GM23338 (cell line): Measurements from ENCODE around the gene ADAMTSL5. TPM values are rescaled to one million over a fixed set of nuclear protein-coding genes. Genes with fewer than 3 reads are reported as not detected.
A peak's percentile ranks its signal among the peaks of the same experiment; 100 is the strongest.

ENCODE experiments used
- ATAC-seq: fragments of 200-7000 bp; cut with Tn5 transposase; 3 replicates; pipeline ENCODE4 v1.9.1; 2020
- DNase-seq: peaks from one replicate; pipeline ENCODE4 v3.0.0-alpha.2; 2015; ENCODE audit warnings: low spot score
- H2AFZ ChIP-seq: fragments of 200-600 bp; sonication (generic); 2 replicates; pipeline ENCODE4 v1.8.0; 2016; ENCODE audit warnings: antibody characterized with exemption, mild to moderate bottlenecking, moderate library complexity
- H3F3A ChIP-seq: fragments of 200-600 bp; sonication (generic); replicated peaks from 2 replicates; pipeline ENCODE4 v1.8.0; 2017; ENCODE audit warnings: antibody characterized with exemption, mixed run types, low read depth
- H3K27ac ChIP-seq: fragments of 200-600 bp; sonication (generic); 2 replicates; pipeline ENCODE4 v1.6.1; 2016; ENCODE audit warnings: low read depth
- H3K27me3 ChIP-seq: fragments of 200-600 bp; sonication (generic); 2 replicates; pipeline ENCODE4 v1.8.0; 2016; ENCODE audit warnings: mild to moderate bottlenecking, mixed run types, moderate library complexity; ENCODE audit not compliant: insufficient read depth
- H3K36me3 ChIP-seq: fragments of 200-600 bp; sonication (generic); 2 replicates; pipeline ENCODE4 v1.8.0; 2016; ENCODE audit warnings: mild to moderate bottlenecking; ENCODE audit not compliant: insufficient read depth
- H3K4me1 ChIP-seq: fragments of 200-600 bp; sonication (generic); 2 replicates; pipeline ENCODE4 v1.8.0; 2016; ENCODE audit warnings: mild to moderate bottlenecking, moderate library complexity; ENCODE audit not compliant: insufficient read depth
- H3K4me2 ChIP-seq: fragments of 200-600 bp; sonication (generic); 2 replicates; pipeline ENCODE4 v1.7.1; 2017; ENCODE audit warnings: mixed run types
- H3K4me3 ChIP-seq: fragments of 200-600 bp; sonication (generic); 2 replicates; pipeline ENCODE4 v1.6.1; 2016; ENCODE audit warnings: mixed run types
- H3K79me2 ChIP-seq: fragments of 200-600 bp; sonication (generic); replicated peaks from 2 replicates; pipeline ENCODE4 v1.8.0; 2017; ENCODE audit warnings: mild to moderate bottlenecking; ENCODE audit not compliant: insufficient read depth
- H3K9me2 ChIP-seq: fragments of 200-600 bp; sonication (generic); 2 replicates; pipeline ENCODE4 v1.8.0; 2017; ENCODE audit not compliant: insufficient read depth
- H4K20me1 ChIP-seq: fragments of 200-600 bp; sonication (generic); replicated peaks from 2 replicates; pipeline ENCODE4 v1.8.0; 2017; ENCODE audit warnings: mild to moderate bottlenecking; ENCODE audit not compliant: insufficient read depth
- H3K27ac Mint-ChIP-seq: 2 replicates; pipeline ENCODE4 v1.8.0; 2020; ENCODE audit warnings: inconsistent platforms, mild to moderate bottlenecking, moderate library complexity, mixed read lengths
- H3K27me3 Mint-ChIP-seq: 3 replicates; pipeline ENCODE4 v1.8.0; 2022; ENCODE audit warnings: low read depth, mild to moderate bottlenecking, moderate library complexity, mixed read lengths, inconsistent platforms; ENCODE audit not compliant: insufficient read depth, poor library complexity
- H3K36me3 Mint-ChIP-seq: 3 replicates; pipeline ENCODE4 v1.8.0; 2021; ENCODE audit warnings: low read depth, mild to moderate bottlenecking, inconsistent platforms, moderate library complexity, mixed read lengths
- H3K4me1 Mint-ChIP-seq: 3 replicates; pipeline ENCODE4 v1.8.0; 2020; ENCODE audit warnings: mild to moderate bottlenecking, inconsistent platforms, mixed read lengths
- H3K4me3 Mint-ChIP-seq: 3 replicates; pipeline ENCODE4 v1.8.0; 2021; ENCODE audit warnings: moderate library complexity, mild to moderate bottlenecking, inconsistent platforms, mixed read lengths
- H3K9me3 Mint-ChIP-seq: 3 replicates; pipeline ENCODE4 v1.8.0; 2020; ENCODE audit warnings: moderate library complexity, mild to moderate bottlenecking, inconsistent platforms, mixed read lengths
- CREB1 ChIP-seq: fragments of 250-450 bp; sonication (Bioruptor Pico); IDR thresholded peaks from 2 replicates; pipeline ENCODE4 v1.5.0; 2020; ENCODE audit warnings: low read depth, mild to moderate bottlenecking, moderate library complexity
- ETS1 ChIP-seq: IDR thresholded peaks from 2 replicates; pipeline ENCODE4 v1.6.1; 2016; ENCODE audit warnings: antibody characterized with exemption
- EZH2phosphoT487 ChIP-seq: fragments of 200-600 bp; sonication (generic); IDR thresholded peaks from one replicate; pipeline ENCODE4 v1.8.1; 2018; ENCODE audit warnings: antibody characterized with exemption; ENCODE audit not compliant: unreplicated experiment
- POLR2AphosphoS5 ChIP-seq: IDR thresholded peaks from 2 replicates; pipeline ENCODE4 v1.6.1; 2016; ENCODE audit warnings: antibody characterized with exemption, low read depth
- REST ChIP-seq: IDR thresholded peaks from one replicate; pipeline ENCODE4 v1.6.1; 2018; ENCODE audit warnings: antibody characterized with exemption; ENCODE audit not compliant: unreplicated experiment
- STAT1 ChIP-seq: IDR thresholded peaks from one replicate; pipeline ENCODE4 v1.6.1; 2016; ENCODE audit warnings: antibody characterized with exemption; ENCODE audit not compliant: unreplicated experiment
- ZNF114 ChIP-seq: fragments of 250-450 bp; sonication (Bioruptor Pico); IDR thresholded peaks from 2 replicates; pipeline ENCODE4 v1.5.0; 2020; ENCODE audit warnings: mild to moderate bottlenecking, moderate library complexity
- ZNF462 ChIP-seq: fragments of 250-450 bp; sonication (Bioruptor Pico); IDR thresholded peaks from 2 replicates; pipeline ENCODE4 v1.5.0; 2020; ENCODE audit warnings: mild to moderate bottlenecking, moderate library complexity
- polyA plus RNA-seq: library from polyadenylated mRNA; unstranded; fragments of >200 nt; fragmentation: Nextera tagmentation; extraction: Ambion mirVana; gene quantifications from 2 replicates; pipeline ENCODE4 v1.2.1, GENCODE V29; 2016
- total RNA-seq: library from RNA; depleted of rRNA; stranded (reverse); fragments of >200 nt; shearing (Covaris generic); gene quantifications from 2 replicates; pipeline ENCODE4 v1.2.3, GENCODE V29; 2014

ADAMTSL5 gene
- total and polyA plus RNA-seq, 2 experiments from 2014 or later, result 0.10 to 0.97 TPM

- no peak for TF ChIP-seq ZNF114 (CRISPR knock-in tag)
- TF ChIP-seq POLR2AphosphoS5, result peak; percentile 85
- H3K27ac Mint-ChIP-seq, result peak within 1 kb of the TSS; percentile 97
- H3K4me1 Mint-ChIP-seq, result peaks cover 6% of the 10 kb centered on the region
- Histone ChIP-seq H3K27ac (no peak within 1 kb of the TSS), H3K4me2 (peak within 1 kb of the TSS; percentile 97), H2AFZ (peak within 1 kb of the TSS; percentile 98), H3K79me2 (no peaks in the 10 kb centered on the region), H3K36me3 (no peaks in the 10 kb centered on the region), H3K27me3 (peaks cover 14% of the 10 kb centered on the region), H3F3A (no peaks in the 10 kb centered on the region), H3K4me3 (peak within 1 kb of the TSS; percentile 92), H4K20me1 (no peaks in the 10 kb centered on the region), H3K4me1 (0 out of 2 replicates have a peak, but pooled peaks cover 4% of the 10 kb centered on the region), H3K9me2 (no peaks in the 10 kb centered on the region)
- peaks cover 24% of the 10 kb centered on the region for H3K27me3 Mint-ChIP-seq
- DNase-seq, result no peak
- H3K4me3 Mint-ChIP-seq, result peak within 1 kb of the TSS; percentile 88
- peak; percentile 4 for ATAC-seq
- H3K36me3 Mint-ChIP-seq, result no peaks in the 10 kb centered on the region
- H3K9me3 Mint-ChIP-seq, result no peaks in the 10 kb centered on the region
These were observed 21.5 kb downstream of the ADAMTSL5 start, which contains the start of gene REEP6 for GRCh38 chr19:1491114-1491848. Gene REEP6, plus strand, starts transcription at chr19:1491181. Its CDS starts 89 bp downstream, at chr19:1491270.

GRCh38 chr19:1490311-1491113 lies 22.3 kb downstream of the ADAMTSL5 start, which contains the start of gene PCSK4:
Gene PCSK4, minus strand, starts transcription at chr19:1490350. Its CDS starts 4 bp downstream, at chr19:1490346.
- no peaks in the 10 kb centered on the region for H3F3A ChIP-seq
- TF ChIP-seq CREB1 (CRISPR knock-in tag) (peak; percentile 70), ETS1 (no peak), ZNF114 (CRISPR knock-in tag) (no peak), EZH2phosphoT487 (no peak), STAT1 (no peak), ZNF462 (no peak), REST (no peak)

More at GRCh38 chr19:1490311-1491113, 22.3 kb downstream of the ADAMTSL5 start, which contains the start of gene PCSK4:
- H3K27me3 ChIP-seq, result peaks cover 14% of the 10 kb centered on the region
- H3K27ac ChIP-seq, result no peak within 1 kb of the TSS
- Mint-ChIP-seq H3K27ac (peak within 1 kb of the TSS; percentile 97), H3K4me3 (peak within 1 kb of the TSS; percentile 88), H3K9me3 (no peaks in the 10 kb centered on the region), H3K4me1 (peaks cover 6% of the 10 kb centered on the region), H3K27me3 (peaks cover 25% of the 10 kb centered on the region), H3K36me3 (no peaks in the 10 kb centered on the region)
- H3K36me3 ChIP-seq, result no peaks in the 10 kb centered on the region
- ATAC-seq, result peak; percentile 85
- peak within 1 kb of the TSS; percentile 92 for H3K4me3 ChIP-seq
- H2AFZ ChIP-seq, result peak within 1 kb of the TSS; percentile 98
- H3K9me2 ChIP-seq, result no peaks in the 10 kb centered on the region
- peak; percentile 99 for DNase-seq
- H3K79me2 ChIP-seq, result no peaks in the 10 kb centered on the region
- 0 out of 2 replicates have a peak, but pooled peaks cover 4% of the 10 kb centered on the region for H3K4me1 ChIP-seq
- H4K20me1 ChIP-seq, result no peaks in the 10 kb centered on the region
- H3K4me2 ChIP-seq, result peak within 1 kb of the TSS; percentile 97
